Common myeloid progenitor, CD34-positive (primary cell): ENCODE results near the gene DGCR2.
"Not testable (repeated sequence)": the region's sequence is repeated elsewhere in the genome, so short reads cannot be mapped to it uniquely, and the experiment has no call there.

Experiments
- CTCF ChIA-PET: fragments of 350-600 bp; sonication (Branson Sonifier 250); formaldehyde crosslinking; loops from one replicate; lab custom pipeline; 2021; ENCODE audit warnings: antibody characterized with exemption; lab: Charles Lee
- POLR2A ChIA-PET: fragments of 350-600 bp; sonication (Branson Sonifier 250); formaldehyde crosslinking; loops from one replicate; lab custom pipeline; 2021; ENCODE audit warnings: antibody characterized with exemption; lab: Charles Lee
- DNase-seq, 3 donors: peaks; one replicate each; pipeline versions ENCODE4 v3.0.0 to v3.0.0-alpha.2; 2013
- H3K27ac ChIP-seq, 2 experiments: 1 replicate in 1 of 2; 2 replicates in 1 of 2; pipeline ENCODE4 v1.7.0; 2013; ENCODE audit warnings: inconsistent platforms in 2 of 2, low read length in 2 of 2, mild to moderate bottlenecking in 2 of 2, low read depth in 1 of 2, moderate library complexity in 1 of 2; ENCODE audit not compliant: severe bottlenecking in 2 of 2, insufficient read depth in 1 of 2, poor library complexity in 1 of 2
- H3K27me3 ChIP-seq, 5 experiments: replicated peaks in 2 of 5; 1 replicate in 3 of 5; 2 replicates in 2 of 5; pipeline versions ENCODE4 v1.6.1 to v1.7.0; 2013; ENCODE audit warnings: low read length in 4 of 5, mild to moderate bottlenecking in 2 of 5, moderate library complexity in 2 of 5, inconsistent platforms in 1 of 5; ENCODE audit not compliant: insufficient read depth in 5 of 5, control insufficient read depth in 4 of 5
- H3K36me3 ChIP-seq, 4 experiments: 1 replicate in 2 of 4; 2 replicates in 2 of 4; pipeline versions ENCODE4 v1.6.1 to v1.7.0; 2013; ENCODE audit warnings: low read length in 3 of 4, control low read depth in 1 of 4, mild to moderate bottlenecking in 1 of 4; ENCODE audit not compliant: control insufficient read depth in 4 of 4, insufficient read depth in 4 of 4
- H3K4me1 ChIP-seq, 4 experiments: 1 replicate in 3 of 4; 2 replicates in 1 of 4; pipeline versions ENCODE4 v1.6.1 to v1.7.1; 2013; ENCODE audit warnings: low read length in 3 of 4, mild to moderate bottlenecking in 3 of 4, control low read depth in 1 of 4, inconsistent platforms in 1 of 4, moderate library complexity in 1 of 4; ENCODE audit not compliant: control insufficient read depth in 4 of 4, insufficient read depth in 4 of 4; ENCODE audit errors: control extremely low read depth in 1 of 4
- H3K4me3 ChIP-seq, 7 experiments: 1 replicate in 4 of 7; 2 replicates in 3 of 7; pipeline versions ENCODE4 v1.5.1 to v1.7.0; 2013; ENCODE audit warnings: mild to moderate bottlenecking in 7 of 7, low read length in 6 of 7, moderate library complexity in 6 of 7, inconsistent platforms in 2 of 7, low read depth in 2 of 7, control low read depth in 1 of 7; ENCODE audit not compliant: insufficient read depth in 4 of 7, control insufficient read depth in 1 of 7; ENCODE audit errors: extremely low read depth in 1 of 7
- H3K9me3 ChIP-seq, 5 experiments: 1 replicate in 4 of 5; 2 replicates in 1 of 5; pipeline versions ENCODE4 v1.6.1 to v1.7.1; 2013; ENCODE audit warnings: low read length in 4 of 5, mild to moderate bottlenecking in 2 of 5, inconsistent platforms in 1 of 5, low read depth in 1 of 5, moderate library complexity in 1 of 5; ENCODE audit not compliant: control insufficient read depth in 4 of 5, insufficient read depth in 2 of 5; ENCODE audit errors: control extremely low read depth in 1 of 5
- WGBS: methylation state at CpG from one replicate; pipeline ENCODE4 v1.1.5; 2013; ENCODE audit not compliant: insufficient coverage; 5-methylcytosine and 5-hydroxymethylcytosine counted together

Gene DGCR2

DNA sequence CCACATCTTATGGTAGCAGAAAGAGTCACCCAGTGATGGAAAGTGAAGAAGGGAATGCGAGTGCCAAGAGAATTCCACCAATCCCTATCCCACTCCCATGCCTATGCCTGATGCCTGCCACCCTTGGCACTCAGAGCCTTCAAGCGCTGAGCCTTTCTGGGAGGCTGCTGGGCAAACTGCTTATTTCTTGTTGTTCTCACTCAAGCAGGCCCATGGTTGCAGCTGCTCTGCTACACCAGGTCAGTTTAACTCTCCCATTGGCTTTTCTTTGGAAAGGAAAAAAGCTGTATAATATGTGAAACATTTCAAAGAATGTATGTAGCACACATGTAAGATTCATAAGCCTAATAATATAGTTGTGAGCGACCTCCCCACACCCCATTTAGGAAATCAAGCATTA is 41.4 kb downstream of the DGCR2 start:
- ChIA-PET CTCF (no interaction called here), POLR2A (interaction anchor here (0.6 kb wide), 1 partner anchor 33 kb away, joined by 3 read pairs; no protein-coding TSS in a partner anchor)
- 83% methylated on average over 1 of the region's 3 CpGs for WGBS
- no peak for DNase-seq
- Histone ChIP-seq H3K4me3 (no peak overlapping the region), H3K9me3 (no peaks in the 10 kb centered on the region), H3K4me1 (peaks cover 8 to 10% (median 9%) of the 10 kb centered on the region in 4 experiments), H3K27me3 (no peaks in the 10 kb centered on the region), H3K27ac (no peak overlapping the region), H3K36me3 (peaks cover 5 to 18% (median 12%) of the 10 kb centered on the region in 4 experiments)

DNA sequence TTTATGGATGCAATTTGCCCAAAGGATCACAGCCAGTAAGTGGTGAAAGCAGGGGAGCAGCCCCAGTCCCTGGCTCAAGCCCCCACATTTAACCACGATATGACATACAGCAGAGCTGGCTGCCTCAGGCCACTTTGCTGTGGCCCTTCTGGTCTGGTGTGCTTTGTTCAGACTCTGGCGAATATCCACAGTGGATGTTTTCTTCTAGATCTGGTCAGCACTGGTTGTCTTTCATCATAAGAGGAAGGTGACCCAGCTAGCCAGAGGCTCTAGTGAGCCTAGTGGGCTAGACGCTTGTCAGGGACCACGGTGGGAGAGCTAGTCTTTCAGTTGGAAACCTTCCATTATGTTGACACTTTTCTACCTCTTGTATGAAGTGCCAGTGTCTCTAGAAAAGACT is 42.5 kb downstream of the DGCR2 start:
- ChIA-PET POLR2A (no interaction called here), CTCF (no interaction called here)
- H3K4me3 ChIP-seq, result no peak overlapping the region
- H3K27me3 ChIP-seq, result no peaks in the 10 kb centered on the region
- peaks cover 5 to 18% (median 12%) of the 10 kb centered on the region in 4 experiments for H3K36me3 ChIP-seq
- WGBS, result 100% methylated on average over 4 of the region's 4 CpGs
- no peaks in the 10 kb centered on the region for H3K4me1 ChIP-seq
- DNase-seq, result no peak
- no peak overlapping the region for H3K27ac ChIP-seq
- H3K9me3 ChIP-seq, result no peaks in the 10 kb centered on the region

GRCh38 chr22:19075404-19075803 is 46.8 kb downstream of the DGCR2 start:
- no peaks in the 10 kb centered on the region for H3K27me3 ChIP-seq
- ChIA-PET POLR2A (no interaction called here), CTCF (no interaction called here)
- no peaks in the 10 kb centered on the region for H3K4me1 ChIP-seq
- DNase-seq, result no peak
- no peaks in the 10 kb centered on the region for H3K9me3 ChIP-seq
- WGBS, result 100% methylated on average over 1 of the region's 1 CpG
- peaks cover 5 to 30% (median 22%) of the 10 kb centered on the region in 4 experiments for H3K36me3 ChIP-seq
- no peak overlapping the region for H3K27ac ChIP-seq
- no peak overlapping the region for H3K4me3 ChIP-seq

DNA sequence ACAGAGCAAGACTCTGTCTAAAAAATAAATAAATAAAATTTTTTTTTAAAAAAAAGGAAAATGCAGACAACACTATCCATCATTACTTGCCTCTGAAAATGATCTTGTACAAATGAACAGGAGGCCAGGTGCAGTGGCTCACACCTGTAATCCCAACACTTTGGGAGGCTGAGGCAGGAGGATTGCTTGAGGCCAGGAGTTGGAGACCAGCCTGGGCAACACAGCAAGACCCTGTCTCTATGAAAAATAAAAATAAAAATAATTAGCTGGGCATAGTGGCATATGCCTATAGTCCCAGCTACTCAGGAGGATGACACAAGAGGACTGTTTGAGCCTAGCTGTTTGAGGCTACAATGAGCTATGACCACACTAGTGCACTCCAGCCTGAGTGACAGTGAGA is 49.4 kb downstream of the DGCR2 start:
- H3K27ac ChIP-seq, H3K4me3 ChIP-seq, H3K4me1 ChIP-seq, H3K27me3 ChIP-seq, DNase-seq, POLR2A ChIA-PET, H3K9me3 ChIP-seq: not testable (repeated sequence)
- CTCF ChIA-PET, result interaction anchor here (0.7 to 1.4 kb wide), 5 partner anchors 9 to 74 kb away, joined by 3 to 4 read pairs (median 3); no protein-coding TSS in a partner anchor
- peaks cover 5 to 44% (median 25%) of the 10 kb centered on the region in 4 experiments for H3K36me3 ChIP-seq

- H3K27me3 ChIP-seq, result no peaks in the 10 kb centered on the region
- POLR2A ChIA-PET, result no interaction called here
- CTCF ChIA-PET, result interaction anchor here (1.1 kb wide), 1 partner anchor 14 kb away, joined by 3 read pairs; no protein-coding TSS in a partner anchor
- H3K4me1 ChIP-seq, result no peaks in the 10 kb centered on the region
- DNase-seq, result no peak
- 94% methylated on average over 5 of the region's 5 CpGs for WGBS
- no peak overlapping the region for H3K27ac ChIP-seq
- no peak overlapping the region for H3K4me3 ChIP-seq
- no peaks in the 10 kb centered on the region for H3K9me3 ChIP-seq
- peaks cover 5 to 63% (median 32%) of the 10 kb centered on the region in 4 experiments for H3K36me3 ChIP-seq
Observed at GRCh38 chr22:19070397-19071169, 51.6 kb downstream of the DGCR2 start.

DNA sequence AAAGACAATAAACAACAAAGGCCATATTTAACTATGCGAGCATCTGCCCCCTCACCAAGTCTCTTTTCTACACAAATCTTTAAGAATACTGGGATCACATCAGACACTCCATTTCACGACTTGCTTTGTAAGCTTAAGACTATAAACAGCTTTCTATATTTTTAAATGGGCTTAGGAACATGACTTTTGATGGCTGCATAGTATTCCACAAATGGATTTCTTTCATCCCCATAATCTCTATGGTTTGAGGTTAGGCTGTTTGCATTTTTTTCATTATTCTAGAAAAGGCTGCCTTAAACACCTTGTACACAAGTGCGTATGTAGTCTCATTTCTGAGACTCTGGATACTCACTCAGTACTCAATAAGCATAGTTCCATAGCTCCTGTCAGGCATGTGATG is 52.8 kb downstream of the DGCR2 start:
- WGBS, result no CpG with 5 or more reads among the region's 3 CpGs
- DNase-seq, result no peak
- POLR2A ChIA-PET, result no interaction called here
- Histone ChIP-seq H3K27me3 (no peaks in the 10 kb centered on the region), H3K4me3 (no peak overlapping the region), H3K9me3 (no peaks in the 10 kb centered on the region), H3K4me1 (no peaks in the 10 kb centered on the region), H3K27ac (no peak overlapping the region), H3K36me3 (peaks cover 12 to 74% (median 40%) of the 10 kb centered on the region in 4 experiments)
- CTCF ChIA-PET, result no interaction called here

- ChIA-PET CTCF (no interaction called here), POLR2A (no interaction called here)
- Histone ChIP-seq H3K27ac (no peak overlapping the region), H3K27me3 (no peaks in the 10 kb centered on the region), H3K4me3 (no peak overlapping the region), H3K9me3 (no peaks in the 10 kb centered on the region), H3K4me1 (no peaks in the 10 kb centered on the region), H3K36me3 (peaks cover 18 to 80% (median 46%) of the 10 kb centered on the region in 4 experiments)
- 87% methylated on average over 4 of the region's 5 CpGs for WGBS
- no peak for DNase-seq
Observed at GRCh38 chr22:19068784-19069271, 53.4 kb downstream of the DGCR2 start.
